ENCODE data around the gene DCC.

DNA sequence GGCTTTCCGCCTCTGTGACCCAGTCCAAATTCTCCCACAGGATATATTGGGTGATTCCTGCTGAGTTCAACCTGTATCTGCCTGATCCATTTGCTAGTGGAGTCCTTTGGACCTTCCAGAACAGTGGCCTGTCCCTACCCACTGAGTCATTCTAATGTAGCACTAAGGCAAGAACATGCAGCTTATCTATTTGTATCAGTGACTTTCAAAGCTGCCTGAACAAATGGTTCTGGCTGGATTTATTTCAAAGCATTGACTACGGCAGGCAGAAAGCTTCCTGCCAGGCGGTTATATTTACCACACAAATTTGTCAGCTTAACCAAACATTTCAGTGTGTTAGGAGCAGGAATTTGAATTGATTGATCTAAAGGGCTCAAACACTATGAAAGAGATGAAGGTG is 613.4 kb downstream of the DCC start:
- TF ChIP-seq, protein P1, sequence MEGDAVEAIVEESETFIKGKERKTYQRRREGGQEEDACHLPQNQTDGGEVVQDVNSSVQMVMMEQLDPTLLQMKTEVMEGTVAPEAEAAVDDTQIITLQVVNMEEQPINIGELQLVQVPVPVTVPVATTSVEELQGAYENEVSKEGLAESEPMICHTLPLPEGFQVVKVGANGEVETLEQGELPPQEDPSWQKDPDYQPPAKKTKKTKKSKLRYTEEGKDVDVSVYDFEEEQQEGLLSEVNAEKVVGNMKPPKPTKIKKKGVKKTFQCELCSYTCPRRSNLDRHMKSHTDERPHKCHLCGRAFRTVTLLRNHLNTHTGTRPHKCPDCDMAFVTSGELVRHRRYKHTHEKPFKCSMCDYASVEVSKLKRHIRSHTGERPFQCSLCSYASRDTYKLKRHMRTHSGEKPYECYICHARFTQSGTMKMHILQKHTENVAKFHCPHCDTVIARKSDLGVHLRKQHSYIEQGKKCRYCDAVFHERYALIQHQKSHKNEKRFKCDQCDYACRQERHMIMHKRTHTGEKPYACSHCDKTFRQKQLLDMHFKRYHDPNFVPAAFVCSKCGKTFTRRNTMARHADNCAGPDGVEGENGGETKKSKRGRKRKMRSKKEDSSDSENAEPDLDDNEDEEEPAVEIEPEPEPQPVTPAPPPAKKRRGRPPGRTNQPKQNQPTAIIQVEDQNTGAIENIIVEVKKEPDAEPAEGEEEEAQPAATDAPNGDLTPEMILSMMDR (IDR thresholded peaks at IDR 0.05) = no peak
- TF ChIP-seq POLR2A (IDR thresholded peaks at IDR 0.05) = no peak
